Myocyte (in vitro differentiated cells): ENCODE measurements around the gene TRPM5. TPM values are rescaled to one million over a fixed set of nuclear protein-coding genes. Genes with fewer than 3 reads are reported as not detected.

Source experiments
- DNase-seq: peaks from one replicate; pipeline ENCODE4 v3.0.0-alpha.2; 2012; ENCODE audit warnings: low read depth
- total RNA-seq: library from RNA; depleted of rRNA; stranded (reverse); fragments of >200 nt; gene quantifications from 2 replicates; pipeline ENCODE4 v1.2.3, GENCODE V29; 2014

Gene TRPM5
- total RNA-seq, 1 donor from 2014 or later: not detected

GRCh38 chr11:2440646-2441045 is 3.7 kb downstream of the TRPM5 start:
- no peak for DNase-seq

DNA sequence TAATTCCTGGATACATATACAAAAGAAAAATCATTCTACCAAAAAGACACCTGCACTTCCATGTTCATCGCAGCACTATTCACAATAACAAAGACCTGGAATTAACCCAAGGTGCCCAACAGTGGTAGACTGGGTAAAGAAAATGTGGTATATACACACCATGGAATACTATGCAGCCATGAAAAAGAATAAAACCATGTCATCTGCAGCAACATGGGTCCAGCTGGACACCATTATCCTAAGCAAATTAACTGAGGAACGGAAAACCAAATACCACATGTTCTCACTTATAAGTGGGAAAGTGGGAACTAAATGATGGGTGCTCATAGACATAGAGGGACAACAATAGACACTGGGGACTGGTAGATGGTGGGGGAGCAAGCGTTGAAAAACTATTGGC is 4.5 kb downstream of the TRPM5 start:
- no peak for DNase-seq

DNA sequence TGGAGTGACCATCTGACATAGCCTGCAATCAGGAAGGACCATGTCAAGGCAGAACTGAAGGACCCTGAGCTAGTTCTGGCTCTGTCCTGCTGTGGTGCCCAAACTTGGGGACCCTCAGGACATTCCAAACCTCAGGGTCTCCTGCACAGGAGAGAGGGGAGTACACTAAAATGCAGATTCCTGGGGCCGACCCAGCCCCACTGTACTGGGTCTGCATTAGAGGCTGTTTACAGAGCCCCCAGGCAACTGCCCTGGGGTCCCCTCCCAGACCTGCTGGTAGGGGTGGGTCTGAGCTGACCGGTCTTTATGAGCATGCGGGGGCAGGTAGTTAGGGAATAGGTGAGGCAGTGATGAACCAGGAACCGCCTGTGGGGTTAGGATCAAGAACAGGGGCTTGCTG is 6.8 kb downstream of the TRPM5 start:
- no peak for DNase-seq

GRCh38 chr11:2436521-2437031 is 7.7 kb downstream of the TRPM5 start:
- DNase-seq: no peak

DNA sequence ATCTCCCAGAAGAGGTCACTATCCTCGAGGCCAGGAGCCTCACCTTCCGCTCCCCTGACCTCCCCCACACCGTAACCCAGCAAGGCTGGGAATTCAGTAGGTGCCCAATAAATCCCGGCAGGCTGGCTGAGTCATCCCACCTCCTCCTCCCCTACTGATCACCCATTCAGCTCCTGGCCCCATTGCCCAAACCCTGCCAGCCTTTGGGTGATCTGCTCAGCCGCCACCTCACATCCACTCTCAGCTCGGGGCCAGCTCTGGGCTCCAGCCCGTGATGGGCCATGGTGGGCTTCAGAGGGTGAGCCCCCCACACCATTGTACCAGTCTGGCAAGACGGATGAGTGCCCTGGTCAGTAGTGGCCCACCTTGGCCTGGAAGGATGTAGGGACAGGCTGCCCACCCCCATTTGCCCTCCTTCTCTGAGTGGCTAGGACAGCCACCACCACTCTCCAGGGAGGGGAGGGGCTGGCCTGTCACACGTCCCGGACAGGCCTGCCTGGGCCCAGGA is 8.2 kb downstream of the TRPM5 start:
- DNase-seq: no peak

DNA sequence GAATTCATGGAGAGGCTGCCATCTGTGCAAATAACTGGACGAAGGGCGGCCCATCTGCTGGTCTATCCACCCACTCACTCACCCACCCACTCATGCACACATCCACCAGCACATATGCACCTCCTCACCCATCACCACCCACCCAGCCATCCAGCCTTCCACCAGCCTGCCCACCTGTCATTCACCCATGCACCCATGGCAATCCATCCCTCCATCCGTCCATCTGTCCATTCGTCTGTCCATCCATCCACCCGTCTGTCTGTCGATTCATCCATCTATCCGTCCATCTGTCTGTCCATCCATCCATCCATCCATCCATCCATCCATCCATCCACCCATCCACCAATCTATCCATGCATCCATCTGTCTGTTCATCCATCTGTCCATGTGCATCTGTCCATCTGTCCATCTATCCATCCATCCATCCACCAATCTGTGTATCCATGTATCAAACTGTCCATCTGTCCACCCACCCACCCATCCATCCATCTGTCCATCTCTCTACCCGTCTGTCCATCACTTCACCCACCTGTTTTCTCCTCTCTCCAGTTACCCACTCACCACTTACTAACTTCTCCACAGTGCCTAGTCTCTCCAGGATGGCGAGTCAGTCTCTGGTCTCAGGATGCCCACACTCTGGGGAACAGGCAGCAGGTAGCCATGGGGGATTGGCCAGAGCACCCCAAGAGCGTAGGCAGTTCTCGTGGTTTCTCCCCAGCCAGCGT is 8.9 kb downstream of the TRPM5 start:
- DNase-seq: no peak

DNA sequence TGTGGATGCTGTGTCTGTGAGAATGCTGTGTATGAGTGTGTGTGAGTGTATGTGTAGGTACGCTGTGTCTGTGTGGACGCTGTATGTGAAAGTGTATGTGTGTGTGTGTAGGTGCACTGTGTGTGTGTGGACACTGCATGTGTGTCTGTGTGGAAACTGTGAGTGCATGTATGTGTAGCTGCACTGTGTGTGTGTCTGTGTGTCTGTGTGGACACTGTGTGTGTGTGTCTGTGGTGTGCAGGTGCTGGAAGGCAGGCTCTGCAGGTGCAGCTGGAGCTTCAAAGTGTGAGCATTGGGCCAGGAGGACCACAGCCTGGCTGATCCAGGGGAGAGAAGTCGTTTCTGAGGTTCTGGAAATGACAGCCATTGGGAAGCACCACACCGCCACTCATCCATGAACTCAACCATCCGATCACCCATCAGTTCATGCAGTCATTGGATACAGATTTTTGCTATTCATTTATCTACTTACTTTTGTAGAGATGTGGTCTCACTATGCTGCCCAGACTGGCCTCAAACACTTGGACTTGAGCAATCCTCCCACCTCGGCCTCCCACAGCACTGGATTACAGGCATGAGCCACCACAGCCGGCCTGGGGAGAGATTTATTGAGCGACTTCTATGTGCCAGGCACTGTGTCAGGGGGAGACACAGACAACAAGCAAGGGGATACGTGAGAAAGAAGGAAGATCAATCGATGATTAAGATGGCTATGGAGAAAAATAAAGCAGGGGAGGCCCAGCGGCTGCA is 9.6 kb downstream of the TRPM5 start:
- no peak for DNase-seq

DNA sequence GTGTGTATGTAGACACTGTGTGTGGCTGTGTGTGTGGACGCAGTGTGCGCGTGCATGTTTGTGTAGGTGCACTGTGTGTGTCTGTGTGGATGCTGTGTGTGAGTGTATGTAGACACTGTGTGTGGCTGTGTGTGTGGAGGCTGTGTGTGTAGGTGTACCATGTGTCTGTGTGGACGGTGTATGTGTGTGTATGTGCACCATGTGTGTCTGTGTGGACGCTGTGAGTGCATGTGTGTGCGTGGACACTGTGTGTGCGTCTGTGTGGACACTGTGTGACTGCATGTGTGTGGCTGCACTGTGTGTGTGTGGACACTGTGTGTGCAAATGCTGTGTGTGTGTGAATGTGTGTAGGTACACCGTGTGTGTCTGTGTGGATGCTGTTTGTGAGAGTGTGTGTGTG is 10.3 kb downstream of the TRPM5 start:
- DNase-seq: no peak

DNA sequence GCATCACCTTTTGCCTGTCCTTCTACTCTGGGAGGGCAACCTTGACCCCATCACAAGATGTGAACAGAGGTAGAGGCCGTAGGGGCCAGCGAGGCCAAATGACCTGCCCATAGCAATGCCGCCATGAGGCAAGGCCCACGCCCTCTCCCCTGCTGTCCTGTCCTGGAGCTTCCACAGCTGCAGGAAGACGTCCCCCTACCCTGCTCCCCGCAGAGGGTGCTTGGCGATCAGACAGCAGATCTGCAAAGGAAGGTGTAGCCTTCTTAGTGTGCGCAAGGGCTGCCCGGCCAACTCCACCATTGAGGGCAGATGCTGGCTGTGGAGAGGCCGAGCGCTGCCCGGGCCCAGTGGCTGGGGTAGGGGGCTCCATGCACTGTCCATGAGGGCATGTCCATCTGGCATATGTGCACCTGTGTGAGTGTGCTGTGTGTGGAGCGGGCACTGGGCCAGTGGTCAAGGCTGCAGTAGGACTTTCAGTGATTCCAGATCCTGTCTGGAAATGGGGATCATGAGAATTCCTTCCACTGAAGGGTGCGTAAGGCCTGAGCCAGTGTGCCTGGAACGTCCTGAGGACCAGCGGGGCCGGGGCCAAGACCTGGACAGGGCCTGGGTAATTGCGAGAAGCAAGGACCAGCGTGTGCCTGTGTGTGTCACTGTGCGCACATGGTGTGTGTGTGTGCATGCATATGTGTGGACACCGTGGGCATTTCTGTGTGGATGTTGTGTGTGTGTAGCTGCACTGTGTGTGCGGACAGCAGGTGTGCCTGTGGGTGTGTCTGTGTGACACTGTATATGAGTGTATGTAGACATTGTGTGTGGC is 11.0 kb downstream of the TRPM5 start:
- DNase-seq: no peak

- DNase-seq: no peak
Observed at GRCh38 chr11:2432628-2433071, 11.7 kb downstream of the TRPM5 start.

DNA sequence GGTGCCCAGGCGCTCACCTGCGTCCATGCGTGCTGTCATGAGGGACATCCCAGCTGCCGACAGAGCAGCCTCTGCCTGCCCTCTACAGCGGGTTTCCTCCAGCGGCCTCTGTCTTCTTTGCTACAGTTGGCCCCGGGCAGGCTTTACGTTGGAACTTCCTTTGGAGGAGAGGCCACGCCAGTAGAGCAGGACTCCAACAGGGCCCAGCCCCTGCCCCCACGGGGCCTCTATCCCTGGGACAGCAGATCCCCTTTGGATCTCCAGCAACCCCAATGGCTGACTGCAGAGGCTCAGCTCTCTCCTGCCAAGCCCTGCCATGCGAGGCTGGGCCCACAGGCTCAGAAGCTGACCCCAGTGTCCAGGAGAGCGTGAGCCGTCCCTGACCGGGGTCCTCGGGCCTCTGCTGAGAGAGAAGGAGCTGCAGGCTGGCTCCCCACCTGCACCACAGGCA is 12.1 kb downstream of the TRPM5 start:
- DNase-seq: no peak

DNA sequence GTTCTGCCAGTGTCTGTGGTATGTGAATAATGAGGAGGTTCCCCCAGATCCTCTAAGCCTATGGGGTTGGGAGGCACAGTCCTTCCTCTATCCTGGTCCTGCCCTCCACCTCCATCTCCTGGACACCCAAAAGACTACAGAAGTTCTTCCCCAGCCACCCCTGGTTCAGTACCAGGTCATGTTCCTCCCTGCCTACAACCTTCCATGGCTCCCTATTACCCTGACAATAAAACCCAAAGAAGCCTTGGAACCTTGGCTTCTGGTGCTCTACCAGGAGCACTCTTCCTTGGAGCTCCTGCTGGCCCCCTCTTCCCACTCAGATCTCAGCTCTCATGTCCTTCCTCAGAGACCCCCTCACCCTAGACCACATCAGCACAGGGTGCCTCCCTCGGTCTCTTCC is 12.9 kb downstream of the TRPM5 start:
- no peak for DNase-seq

DNA sequence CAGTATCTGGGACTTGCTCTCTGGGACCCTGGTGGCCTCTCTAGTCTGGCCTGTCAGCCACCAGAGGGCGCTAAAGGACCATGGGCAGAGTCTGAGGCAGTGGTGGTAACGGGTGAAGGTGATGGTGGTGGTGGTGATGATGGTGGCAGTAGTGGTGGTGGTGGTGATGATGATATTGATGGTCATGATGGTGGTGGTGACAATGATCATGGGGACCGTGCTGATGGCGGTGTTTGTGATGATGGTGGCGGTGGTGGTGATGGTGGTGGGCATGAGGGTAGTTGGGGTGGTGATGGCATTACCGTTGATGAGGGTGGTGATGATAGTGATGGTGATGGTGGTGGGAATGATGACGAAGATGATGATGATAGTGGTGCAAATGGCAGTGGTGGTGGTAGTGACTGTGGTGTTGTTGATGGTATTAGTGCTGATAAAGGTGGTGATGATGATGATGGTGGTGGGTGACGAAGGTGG is 16.0 kb downstream of the TRPM5 start:
- DNase-seq: peak; percentile 62

DNA sequence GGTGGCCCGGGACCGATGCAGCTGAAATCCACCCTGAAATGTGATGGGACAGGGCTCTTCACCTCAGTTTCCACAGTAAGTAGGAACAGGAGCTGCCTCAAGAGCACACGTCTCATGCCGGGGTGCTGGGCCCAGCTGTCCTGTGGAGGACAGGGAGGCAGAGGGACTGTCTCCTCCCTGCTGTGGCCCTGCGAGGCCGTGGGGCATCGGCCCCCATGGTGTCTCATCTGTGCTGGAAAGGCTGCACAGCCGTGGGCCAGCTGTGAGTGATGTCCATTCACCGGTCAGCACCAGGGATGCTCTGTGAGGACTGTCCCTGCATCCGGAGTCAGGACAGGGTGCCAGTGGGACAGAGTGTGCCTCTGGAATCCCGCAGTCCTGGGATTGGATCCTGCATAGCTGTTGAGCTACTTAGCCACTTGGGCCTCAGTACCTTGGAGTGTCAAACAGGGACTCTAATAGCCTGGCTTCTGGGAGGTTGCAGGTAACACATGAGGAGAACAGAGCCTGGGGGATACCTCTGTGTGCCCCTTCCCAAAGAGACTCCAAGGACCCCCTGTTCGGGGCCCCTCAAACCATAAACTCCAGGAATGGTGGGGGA is 16.5 kb downstream of the TRPM5 start:
- DNase-seq: no peak

DNA sequence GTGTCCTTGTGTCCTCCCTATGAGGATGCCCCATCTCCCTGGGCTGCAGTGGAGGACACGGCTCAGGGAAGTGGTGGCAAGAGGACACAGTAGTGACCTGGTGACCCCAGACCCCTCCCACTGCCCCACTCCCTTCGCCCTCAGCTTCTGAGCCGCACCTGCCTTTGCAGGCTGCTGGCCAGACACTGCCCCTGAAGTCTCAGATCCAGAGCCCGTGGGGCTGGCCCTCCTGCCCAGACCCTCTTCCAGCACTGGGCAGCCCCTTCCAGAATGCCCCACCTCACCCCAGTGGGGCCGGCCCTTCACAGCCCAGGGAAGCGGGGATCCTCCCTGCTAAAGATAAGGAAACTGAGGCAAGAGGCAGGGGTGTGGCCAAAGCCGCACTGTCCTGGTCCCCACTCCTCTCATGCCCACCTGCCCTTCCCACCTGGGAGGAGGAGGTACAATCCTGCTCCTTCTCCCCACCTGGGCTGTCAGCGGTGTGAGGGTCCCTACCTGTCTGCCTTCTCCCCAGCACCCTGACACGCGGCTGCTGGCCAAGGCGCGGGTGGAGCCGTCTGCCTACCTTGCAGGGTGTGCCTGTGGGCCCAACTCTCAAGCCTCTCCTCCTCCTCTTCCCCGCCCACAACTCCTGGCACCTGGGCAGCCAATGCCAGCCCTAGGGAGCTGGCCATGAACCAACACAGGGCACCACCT is 17.3 kb downstream of the TRPM5 start:
- DNase-seq: no peak

- no peak for DNase-seq
Observed at GRCh38 chr11:2426221-2426620, 18.1 kb downstream of the TRPM5 start.

DNA sequence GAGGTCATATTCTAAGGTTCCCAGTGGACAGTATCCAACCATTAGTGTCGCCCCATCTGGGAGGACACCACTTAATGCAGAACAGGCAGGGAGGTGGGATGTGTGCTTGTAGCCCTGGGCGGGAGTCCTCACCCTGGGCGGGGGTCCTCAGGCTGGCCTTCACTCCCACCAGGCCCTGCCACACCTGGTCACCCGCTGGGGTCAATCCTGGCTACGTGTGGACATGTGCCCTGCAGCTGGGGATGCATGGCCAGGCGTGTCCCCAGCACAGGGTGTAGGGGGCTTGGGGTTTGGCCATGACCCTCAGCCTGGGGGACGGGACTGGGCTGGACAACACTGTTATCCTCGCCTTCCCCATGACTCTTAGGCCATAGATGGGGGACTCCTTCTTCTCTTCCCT is 18.8 kb downstream of the TRPM5 start:
- DNase-seq: no peak

DNA sequence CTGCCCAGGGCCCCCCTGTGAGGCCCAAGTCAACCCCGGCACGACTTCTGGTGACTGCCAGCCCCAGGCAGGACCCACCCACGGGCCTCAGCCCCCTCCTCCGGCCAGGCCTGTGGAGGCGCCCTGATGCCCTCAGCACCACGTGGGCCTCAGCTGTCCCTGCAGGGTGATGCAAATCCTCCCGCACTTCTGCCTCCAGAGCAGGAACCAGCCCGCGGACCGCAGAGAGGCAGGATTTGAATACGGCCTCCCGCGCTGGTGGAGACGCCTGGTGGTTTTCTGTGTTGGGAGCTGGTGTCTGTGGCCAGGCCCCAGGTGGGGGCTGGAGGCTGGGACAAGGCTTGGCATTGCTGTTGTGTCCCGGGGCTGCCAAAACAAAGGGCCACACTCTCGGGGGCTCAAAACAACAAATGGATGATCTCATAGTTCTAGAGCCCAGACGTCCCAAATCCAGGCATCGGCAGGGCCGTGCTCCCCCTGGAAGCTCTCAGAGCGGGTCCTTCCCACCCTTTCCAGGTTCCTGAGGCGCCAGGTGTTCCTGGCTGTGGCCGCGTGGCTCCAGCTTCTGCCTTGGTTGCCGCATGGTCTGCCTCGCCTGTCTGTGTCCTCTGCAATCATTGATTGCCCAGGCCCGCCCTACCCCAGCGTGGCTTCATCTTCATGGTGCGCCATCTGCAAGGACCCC is 19.4 kb downstream of the TRPM5 start:
- no peak for DNase-seq

- no peak for DNase-seq
Observed at GRCh38 chr11:2423157-2424025, 20.9 kb downstream of the TRPM5 start.
